Heart right ventricle (tissue), 16 donors: ENCODE results near the gene OMG. TPM values are rescaled to one million over a fixed set of nuclear protein-coding genes. Genes with fewer than 3 reads are reported as not detected.

Experiments
- ATAC-seq, 8 donors: fragments of 200-7000 bp; cut with Tn5 transposase; one replicate each; pipeline ENCODE4 v1.9.1; 2020; ENCODE audit warnings: mild to moderate bottlenecking in 8 of 8, moderate library complexity in 8 of 8, moderate number of reproducible peaks in 1 of 8
- DNase-seq, 2 donors: peaks; one replicate each; pipeline ENCODE4 v3.0.0-alpha.2; 2020
- H3K27ac ChIP-seq, 10 donors: fragments of 200-600 bp; sonication (generic) in 2 of 10; one replicate each; pipeline versions ENCODE4 v1.5.0 to v1.8.0; 2020 to 2022; ENCODE audit warnings: mild to moderate bottlenecking in 3 of 10
- H3K27me3 ChIP-seq, 7 donors: fragments of 200-600 bp; one replicate each; pipeline ENCODE4 v1.8.0; 2021 to 2022; ENCODE audit warnings: mild to moderate bottlenecking in 2 of 7
- H3K36me3 ChIP-seq, 9 donors: fragments of 200-600 bp; sonication (generic) in 1 of 9; one replicate each; pipeline versions ENCODE4 v1.5.0 to v1.8.0; 2020 to 2022; ENCODE audit warnings: mild to moderate bottlenecking in 2 of 9
- H3K4me1 ChIP-seq, 9 donors: fragments of 200-600 bp; sonication (generic) in 1 of 9; one replicate each; pipeline versions ENCODE4 v1.5.0 to v1.8.0; 2020 to 2022; ENCODE audit warnings: mild to moderate bottlenecking in 4 of 9
- H3K4me3 ChIP-seq, 10 donors: fragments of 200-600 bp; sonication (generic) in 2 of 10; one replicate each; pipeline versions ENCODE4 v1.5.0 to v1.8.0; 2020 to 2022; ENCODE audit warnings: mild to moderate bottlenecking in 7 of 10, moderate library complexity in 2 of 10
- H3K9me3 ChIP-seq, 11 donors: fragments of 200-600 bp in 10 of 11; sonication (generic) in 2 of 11; one replicate each; pipeline versions ENCODE4 v1.5.0 to v1.8.0; 2013 to 2022; ENCODE audit warnings: mild to moderate bottlenecking in 2 of 11, control low read depth in 1 of 11, moderate library complexity in 1 of 11
- CTCF ChIP-seq, 9 donors: fragments of 200-600 bp; sonication (generic) in 2 of 9; IDR thresholded peaks; one replicate each; pipeline versions ENCODE4 v1.5.0 to v1.8.0; 2021 to 2022; ENCODE audit warnings: antibody characterized with exemption in 9 of 9, mild to moderate bottlenecking in 5 of 9, moderate library complexity in 1 of 9
- WGBS, 2 donors: extraction: QIAGEN DNeasy Blood & Tissue Kit; methylation state at CpG; one replicate each; pipeline ENCODE4 v1.1.7; 2013; ENCODE audit warnings: inconsistent platforms in 1 of 2; 5-methylcytosine and 5-hydroxymethylcytosine counted together
- intact Hi-C, 10 donors: fragments of 100-400 bp; cut with DNase I; formaldehyde crosslinking; loops; one replicate each; pipeline versions ENCODE4 v1.11.1 to v1.14.2; 2022
- polyA plus RNA-seq, 2 donors: library from polyadenylated mRNA; stranded (reverse); fragments of 200-250 nt; gene quantifications; one replicate each; pipeline ENCODE4 v1.2.3, GENCODE V29; 2013
- total RNA-seq, 10 donors: library from RNA; stranded (reverse); fragmentation: NEBNext Ultra II Directional in 3 of 10; extraction: Animal tissue kit (Norgen Biotek cat#: 25700) in 3 of 10; gene quantifications; one replicate each; pipeline versions ENCODE4 v1.2.1 to v1.2.4, GENCODE V29; 2021 to 2023
- donor health status: Arrhythmogenic right ventricular cardiomyopathy.
- donor health status: ischemic (EF 13 %, LVEDD 7.1; RV severe dilation, severe dysfunction).
- donor health status: healthy with polysubstance abuse.
- donor health status: DM: no; HTN: yes; CAD: no.
- donor health status: DM: no; HTN: no; CAD: no.
- donor health status: ischemic (EF 25% LVEDD 6.9; RV normal size, moderate dysfunction).
- donor health status: ischemic (EF 25% LVEDD 5.7; RV mildly dilated, moderate dysfunction).
- donor health status: healthy.
- donor health status: DM: yes; HTN: yes; CAD: no.
- donor health status: Ischemic cardiomyopathy.
- donor health status: ischemic (EF 35%, LVEDD 5.7; RV mildly dilated, moderate dysfunction).
- donor health status: nonischemic (EF 11% LVEDD 7.7; RV severe dilation, severe dysfunction).
- donor health status: DM: yes; HTN: yes; CAD: no.
- donor health status: PGD.
- donor health status: ischemic (EF 29% LVEDD 5.4; RV normal size, mild dysfunction).
- donor health status: nonischemic (EF 23%, LVEDD 6.1; RV moderate dilation, normal function).

OMG gene
- total and polyA plus RNA-seq, 12 donors: 0.07 to 0.77 (median 0.36) TPM; not detected in 7

GRCh38 chr17:31311526-31311925, 14.5 kb upstream of the OMG start:
- Histone ChIP-seq H3K4me3 (peak overlapping the region in 5 of 10 donors; percentile 2 to 57 (median 12)), H3K27ac (peak overlapping the region in 1 of 10 donors; percentile 89), H3K9me3 (no peaks in the 10 kb centered on the region), H3K4me1 (peaks cover 0 to 54% (median 0%) of the 10 kb centered on the region in 9 donors), H3K36me3 (peaks cover 0 to 13% (median 1%) of the 10 kb centered on the region in 9 donors), H3K27me3 (no peaks in the 10 kb centered on the region)
- no peak for TF ChIP-seq CTCF (IDR thresholded peaks at IDR 0.05)
- ATAC-seq (no peak), DNase-seq (no peak)
- intact Hi-C loops: no loop called here
- WGBS, 2 donors: 81 to 85% methylated on average over 3 of the region's 3 CpGs

- DNase-seq (no peak), ATAC-seq (no peak)
- no peak for TF ChIP-seq CTCF (IDR thresholded peaks at IDR 0.05)
- WGBS, 2 donors: 82 to 90% methylated on average over 7 of the region's 7 CpGs
- H3K27ac ChIP-seq: peak overlapping the region in 2 of 10 donors; percentile 15 to 89
- H3K36me3 ChIP-seq: peaks cover 0 to 19% (median 6%) of the 10 kb centered on the region in 9 donors
- peaks cover 0 to 52% (median 0%) of the 10 kb centered on the region in 9 donors for H3K4me1 ChIP-seq
- H3K27me3 ChIP-seq: no peaks in the 10 kb centered on the region
- H3K9me3 ChIP-seq: no peaks in the 10 kb centered on the region
- H3K4me3 ChIP-seq: peak overlapping the region in 2 of 10 donors; percentile 12 to 57
- intact Hi-C loops: no loop called here
Measured at GRCh38 chr17:31310886-31311285, 13.8 kb upstream of the OMG start.

- peaks cover 0 to 25% (median 6%) of the 10 kb centered on the region in 9 donors for H3K36me3 ChIP-seq
- intact Hi-C loops: no loop called here
- peak overlapping the region in 1 of 10 donors; percentile 57 for H3K4me3 ChIP-seq
- no peak for TF ChIP-seq CTCF (IDR thresholded peaks at IDR 0.05)
- WGBS, 2 donors: 30 to 62% methylated on average over 2 of the region's 2 CpGs
- peaks cover 0 to 46% (median 0%) of the 10 kb centered on the region in 9 donors for H3K4me1 ChIP-seq
- H3K9me3 ChIP-seq: no peaks in the 10 kb centered on the region
- peak overlapping the region in 2 of 10 donors; percentile 15 to 89 for H3K27ac ChIP-seq
- ATAC-seq (no peak), DNase-seq (no peak)
- H3K27me3 ChIP-seq: no peaks in the 10 kb centered on the region
Measured at GRCh38 chr17:31310260-31310659, 13.2 kb upstream of the OMG start.

GRCh38 chr17:31309556-31309955, 12.5 kb upstream of the OMG start:
- H3K36me3 ChIP-seq: peaks cover 0 to 32% (median 6%) of the 10 kb centered on the region in 9 donors
- no peak for DNase-seq
- H3K27me3 ChIP-seq: no peaks in the 10 kb centered on the region
- peaks cover 0 to 39% (median 0%) of the 10 kb centered on the region in 9 donors for H3K4me1 ChIP-seq
- no peaks in the 10 kb centered on the region for H3K9me3 ChIP-seq
- 86 to 91% methylated on average over 2 of the region's 2 CpGs for WGBS, 2 donors
- H3K27ac ChIP-seq: peak overlapping the region in 3 of 10 donors; percentile 15 to 89 (median 32)
- peak in 4 of 8 donors; percentile 14 to 50 (median 44) for ATAC-seq
- intact Hi-C loops: no loop called here
- peak overlapping the region in 1 of 10 donors; percentile 57 for H3K4me3 ChIP-seq
- TF ChIP-seq CTCF (IDR thresholded peaks at IDR 0.05): no peak
